Frontal cortex (tissue), 4 donors: ENCODE measurements around the gene TEK. TPM values are rescaled to one million over a fixed set of nuclear protein-coding genes. Genes with fewer than 3 reads are reported as not detected.
"Not testable (repeated sequence)": the region's sequence is repeated elsewhere in the genome, so short reads cannot be mapped to it uniquely, and the experiment has no call there.

Source experiments
- DNase-seq, 2 donors: peaks; one replicate each; pipeline ENCODE4 v3.0.0; 2012; ENCODE audit warnings: low spot score in 2 of 2
- FAIRE-seq: peaks from 2 replicates; lab custom pipeline; 2012; peaks lifted over from hg19 to GRCh38; lab: Jason Lieb, UNC
- total RNA-seq: library from RNA; depleted of rRNA; stranded (reverse); fragments of >200 nt; gene quantifications from one replicate; pipeline ENCODE4 v1.2.3, GENCODE V29; 2014
- donor health status: control.
- donor health status: control.
- donor health status: control.

Gene TEK
- total RNA-seq: 6.9 TPM

GRCh38 chr9:27108981-27109541 is at the start of gene TEK:
Gene TEK (plus strand): TSS chr9:27109225. CDS start chr9:27109591, 366 bp downstream.
- no peak for FAIRE-seq
- no peak for DNase-seq

- DNase-seq (no peak), FAIRE-seq (no peak)
Observed at GRCh38 chr9:27059412-27059811, 49.6 kb upstream of the TEK start.

GRCh38 chr9:27059907-27060306 is 49.1 kb upstream of the TEK start:
- DNase-seq: no peak
- FAIRE-seq: no peak

- FAIRE-seq: no peak
- DNase-seq: no peak
Observed at GRCh38 chr9:27065288-27065687, 43.7 kb upstream of the TEK start.

- DNase-seq: no peak
- FAIRE-seq: no peak
Observed at GRCh38 chr9:27073841-27074728, 34.9 kb upstream of the TEK start.

GRCh38 chr9:27078685-27079084 is 30.3 kb upstream of the TEK start:
- DNase-seq (no peak), FAIRE-seq (no peak)

- DNase-seq (no peak), FAIRE-seq (no peak)
Observed at GRCh38 chr9:27085456-27085855, 23.6 kb upstream of the TEK start.

GRCh38 chr9:27086818-27087680 is 22.0 kb upstream of the TEK start:
- FAIRE-seq (no peak), DNase-seq (no peak)

- FAIRE-seq (no peak), DNase-seq (no peak)
Observed at GRCh38 chr9:27088981-27089380, 20.0 kb upstream of the TEK start.

GRCh38 chr9:27089706-27090105 is 19.3 kb upstream of the TEK start:
- DNase-seq (no peak), FAIRE-seq (no peak)

- DNase-seq (no peak), FAIRE-seq (no peak)
Observed at GRCh38 chr9:27090231-27090630, 18.8 kb upstream of the TEK start.

- DNase-seq (no peak), FAIRE-seq (no peak)
Observed at GRCh38 chr9:27090711-27091110, 18.3 kb upstream of the TEK start.

GRCh38 chr9:27092496-27092895 is 16.5 kb upstream of the TEK start:
- DNase-seq, FAIRE-seq: not testable (repeated sequence)

- FAIRE-seq, DNase-seq: not testable (repeated sequence)
Observed at GRCh38 chr9:27093384-27094067, 15.5 kb upstream of the TEK start.

GRCh38 chr9:27094640-27095298 is 14.3 kb upstream of the TEK start:
- no peak for FAIRE-seq
- DNase-seq: no peak

- DNase-seq (no peak), FAIRE-seq (no peak)
Observed at GRCh38 chr9:27107241-27107640, 1.8 kb upstream of the TEK start.

GRCh38 chr9:27109621-27110020 is 596 bp downstream of the TEK start:
- FAIRE-seq: no peak

GRCh38 chr9:27110181-27110580 is 1.2 kb downstream of the TEK start:
- FAIRE-seq: no peak

More at GRCh38 chr9:27109621-27110020, 596 bp downstream of the TEK start:
- no peak for DNase-seq

GRCh38 chr9:27112235-27112634 is 3.2 kb downstream of the TEK start:
- DNase-seq (no peak), FAIRE-seq (no peak)

More at GRCh38 chr9:27110181-27110580, 1.2 kb downstream of the TEK start:
- DNase-seq: no peak
